Hematopoietic multipotent progenitor cell treated with erythropoietin and hydrocortisone succinate and interleukin-3 and kit ligand, for 4 days (in vitro differentiated cells): ENCODE measurements around the gene C1orf87.
"Not testable (repeated sequence)": the region's sequence is repeated elsewhere in the genome, so short reads cannot be mapped to it uniquely, and the experiment has no call there.

ENCODE experiments used
- DNase-seq: peaks from one replicate; pipeline ENCODE4 v3.0.0-alpha.2; 2015

Gene C1orf87

DNA sequence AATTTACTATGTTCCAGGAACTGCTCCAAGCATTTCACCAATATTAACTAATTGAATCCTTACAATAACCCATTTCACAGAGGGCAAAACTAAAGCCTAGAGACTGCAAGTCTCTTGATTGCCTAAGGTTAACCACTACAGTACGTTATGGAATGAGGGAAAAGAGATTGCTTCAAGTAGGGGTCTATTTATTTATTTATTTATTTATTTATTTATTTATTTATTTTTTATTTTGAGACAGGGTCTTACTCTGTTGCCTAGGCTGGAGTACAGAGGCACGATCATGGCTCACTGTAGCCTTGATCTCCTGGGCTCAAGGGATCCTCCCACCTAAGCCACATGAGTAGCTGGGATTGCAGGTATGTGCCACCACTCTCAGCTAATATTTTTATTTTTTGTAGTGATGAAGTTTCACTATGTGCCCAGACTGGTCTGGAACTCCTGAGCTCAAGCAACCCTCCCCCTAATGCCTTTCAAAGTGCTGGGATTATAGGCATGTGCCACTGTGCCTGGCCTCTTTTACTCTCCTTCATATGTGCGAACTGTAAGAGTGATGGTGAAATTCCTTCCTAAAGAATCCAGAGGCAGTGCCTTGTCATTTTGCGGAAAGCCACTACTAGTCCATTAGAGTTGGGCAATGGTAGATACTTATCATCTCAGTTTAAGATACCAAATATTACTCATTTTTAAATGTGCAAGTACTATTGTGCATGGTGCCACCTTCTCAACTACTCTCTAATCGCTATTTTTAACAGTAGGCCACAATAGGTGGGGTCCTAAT is 81.3 kb downstream of the C1orf87 start:
- no peak for DNase-seq

DNA sequence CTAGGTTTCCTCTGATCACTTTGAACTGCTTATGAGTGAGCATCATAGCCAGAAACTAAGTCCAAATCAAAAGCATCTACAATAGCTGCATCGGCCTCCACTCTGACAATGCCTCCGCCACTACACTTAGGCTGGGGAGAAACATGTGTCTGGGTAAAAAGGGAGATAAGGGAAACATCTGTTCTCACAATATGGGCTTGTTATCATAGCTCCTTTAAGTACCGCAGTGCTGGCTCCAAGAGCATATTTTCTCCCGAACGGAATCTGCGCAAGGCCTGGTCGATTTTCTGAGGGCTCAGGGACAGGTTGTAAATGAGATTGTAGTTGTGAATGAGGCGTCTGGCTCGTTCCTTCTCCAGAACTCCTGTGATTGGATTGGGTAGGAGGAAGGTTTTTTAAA is 83.1 kb downstream of the C1orf87 start:
- peak; percentile 11 for DNase-seq

DNA sequence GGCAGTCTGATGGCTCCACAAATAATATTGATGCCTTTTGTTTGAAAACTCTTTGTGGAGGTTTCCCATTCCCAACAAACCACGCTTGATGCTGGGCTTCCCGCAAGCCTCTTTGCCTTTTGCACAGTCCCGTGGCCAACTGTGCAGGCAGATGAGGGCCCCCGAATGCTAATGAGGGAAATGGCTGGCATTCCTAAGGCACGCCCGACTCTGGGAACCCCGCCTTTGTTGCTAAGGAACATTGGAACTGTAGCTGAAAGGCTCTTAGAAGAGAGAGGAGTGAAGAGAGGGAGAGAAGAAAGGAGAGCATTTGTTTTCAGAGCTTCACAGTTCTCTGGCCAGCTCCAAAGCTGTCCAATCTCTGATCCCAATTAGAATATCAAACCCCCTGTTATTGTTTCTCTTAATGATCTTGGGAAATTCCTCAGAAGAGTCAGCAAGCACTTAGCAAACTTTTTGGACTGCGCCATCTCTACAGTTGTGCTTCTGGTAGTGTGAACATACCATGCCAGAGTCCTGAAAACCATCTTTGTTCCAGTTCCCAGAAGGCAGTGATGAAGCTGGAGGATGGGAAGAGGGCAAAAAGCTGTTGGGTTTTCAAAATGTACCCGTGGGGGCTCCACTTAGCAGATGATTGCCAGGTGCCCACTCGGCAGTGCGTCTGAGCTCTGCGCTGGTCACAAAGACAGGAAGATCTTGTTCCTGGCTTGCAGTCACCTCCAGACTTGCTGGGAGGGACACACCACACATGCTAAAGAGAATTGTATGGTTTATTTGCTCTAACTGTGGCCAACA is 86.9 kb downstream of the C1orf87 start:
- DNase-seq = no peak

DNA sequence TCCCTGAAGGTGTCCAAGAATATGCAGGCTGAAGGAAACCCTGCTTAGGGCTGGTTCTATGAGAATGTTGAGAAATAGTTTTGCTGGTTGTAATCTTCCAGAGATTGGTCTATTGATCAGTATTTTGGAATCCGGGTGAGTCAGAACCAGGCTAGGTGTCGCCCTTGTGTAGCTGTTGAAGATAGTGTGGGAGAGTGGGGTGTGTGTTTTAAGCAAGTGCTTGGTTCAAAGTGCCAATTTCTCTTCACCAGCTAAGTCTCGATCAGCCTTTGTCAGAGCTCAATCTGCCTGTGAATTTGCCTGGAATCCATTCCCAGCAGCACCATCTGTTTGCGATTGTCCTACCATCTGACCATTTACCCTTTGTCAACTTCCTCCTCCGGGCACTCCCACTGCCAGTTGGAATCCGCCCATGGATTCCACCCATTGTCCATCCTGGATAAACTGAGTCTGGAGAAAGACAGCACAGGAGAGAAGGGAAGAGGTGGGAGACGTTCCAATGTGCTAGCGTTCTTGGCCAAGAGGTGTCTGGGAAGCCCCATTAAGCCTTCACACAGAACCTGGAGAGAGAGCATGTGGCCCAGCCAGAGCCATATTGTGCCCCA is 87.6 kb downstream of the C1orf87 start:
- no peak for DNase-seq

DNA sequence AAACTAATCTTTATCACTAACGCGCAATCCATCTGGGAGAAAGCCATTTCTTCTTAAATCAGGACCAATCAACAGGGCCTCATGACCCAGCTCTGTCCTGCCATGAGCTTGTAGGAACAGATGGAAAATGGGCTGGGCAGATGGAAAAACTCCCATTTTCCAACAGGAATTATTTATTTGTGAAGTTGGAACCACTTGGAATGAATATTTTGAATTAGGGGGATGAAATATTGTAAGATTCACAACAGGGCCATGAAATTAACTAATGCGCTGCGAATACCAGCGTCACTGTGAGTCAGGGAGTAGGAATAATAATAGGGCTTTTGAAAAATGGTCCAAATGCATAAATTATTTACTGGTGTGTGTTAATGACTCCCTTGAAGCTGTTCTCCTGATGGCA is 93.9 kb downstream of the C1orf87 start:
- DNase-seq = no peak

DNA sequence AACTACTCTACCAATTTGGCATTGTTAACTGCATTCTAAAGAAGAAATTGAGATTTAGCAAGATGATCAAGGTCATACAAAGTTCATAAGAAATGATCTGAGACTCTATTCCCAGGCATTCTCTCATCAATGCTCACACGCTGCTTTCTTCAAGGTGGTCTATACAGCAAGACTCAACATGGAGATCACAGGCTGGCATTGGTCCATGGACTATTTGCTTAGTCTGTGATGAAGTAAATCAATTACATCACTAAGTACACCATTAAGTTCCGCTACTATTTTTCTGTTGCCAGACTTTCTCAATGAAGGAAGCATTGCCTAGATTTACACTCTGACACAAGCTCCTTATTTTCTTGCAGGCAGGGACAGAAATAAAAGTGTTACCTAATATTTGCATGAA is 95.1 kb downstream of the C1orf87 start:
- no peak for DNase-seq

DNA sequence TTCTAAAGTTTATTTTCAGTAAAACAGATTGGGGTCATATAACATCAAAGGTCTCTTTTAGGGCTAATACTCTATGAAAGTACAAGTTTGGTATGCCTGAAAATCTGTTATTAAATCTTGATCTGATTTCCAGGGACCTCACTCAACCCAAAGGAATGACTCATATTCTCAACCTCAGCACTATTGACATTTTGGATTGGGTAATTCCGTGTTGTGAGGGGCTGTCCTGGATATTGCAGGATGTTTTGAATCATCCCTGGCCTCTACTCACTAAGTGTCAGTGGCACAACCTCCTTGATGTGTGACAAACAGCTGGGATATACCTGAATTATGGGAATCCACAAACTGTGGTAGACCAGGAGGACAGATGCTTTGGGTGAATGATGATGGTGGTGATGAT is 95.5 kb downstream of the C1orf87 start:
- DNase-seq = no peak

DNA sequence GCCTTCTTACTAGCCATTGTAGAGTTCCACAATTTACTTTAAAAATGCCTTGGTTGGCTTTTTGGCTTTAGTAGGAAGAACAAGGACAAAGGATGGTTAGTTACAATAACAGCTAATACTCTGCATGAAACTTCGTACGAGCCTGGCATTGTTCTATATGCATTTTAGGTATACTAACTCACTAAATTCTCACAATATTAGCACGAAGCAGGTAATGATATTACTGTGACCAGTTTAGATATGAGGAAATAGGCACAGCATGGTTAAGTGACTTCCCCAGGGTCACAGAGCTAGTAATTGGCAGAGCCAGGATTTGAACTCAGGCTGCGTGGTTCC is 96.5 kb downstream of the C1orf87 start:
- no peak for DNase-seq

DNA sequence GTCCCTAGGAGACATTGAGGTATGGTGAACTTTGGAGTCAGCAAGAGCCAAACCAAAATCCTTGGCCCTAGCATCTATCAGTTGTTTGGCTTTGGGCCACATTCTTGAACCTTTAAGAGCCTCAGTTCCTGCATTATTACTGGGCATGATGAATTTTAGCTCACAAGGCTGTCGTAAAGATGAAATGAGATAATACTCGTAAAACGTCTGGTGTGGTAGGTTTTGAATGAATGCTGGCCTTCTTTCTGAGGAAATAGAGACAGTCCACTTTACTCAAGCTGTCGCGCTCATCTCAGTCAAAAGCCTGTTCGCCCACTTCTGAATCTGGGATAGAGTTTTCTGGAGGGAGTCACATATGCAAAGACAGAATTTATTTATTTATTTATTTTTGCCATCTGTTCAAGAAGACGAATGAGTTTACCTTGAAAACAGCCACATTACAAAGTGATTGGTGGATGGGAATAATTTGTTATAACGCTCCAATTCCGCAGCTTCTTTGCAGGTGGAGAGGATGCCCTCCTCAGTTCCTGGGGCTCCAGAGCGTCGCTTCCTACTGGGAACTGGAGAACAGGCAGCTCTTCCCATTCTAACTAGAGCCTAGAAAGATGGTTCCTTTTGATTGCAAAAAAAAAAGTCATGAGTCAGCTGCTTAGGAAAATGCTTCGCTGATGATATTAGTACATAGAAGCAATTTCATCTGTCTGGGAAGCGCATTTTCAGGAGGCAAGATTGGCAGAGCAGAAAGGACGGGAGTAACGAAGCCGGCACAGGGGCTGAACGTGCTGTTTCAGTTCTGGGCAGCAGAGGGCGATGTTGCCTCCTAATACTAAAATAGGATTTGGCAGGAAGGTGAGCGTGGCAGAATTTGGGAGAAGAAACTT is 97.1 kb downstream of the C1orf87 start:
- DNase-seq = peak; percentile 72

DNA sequence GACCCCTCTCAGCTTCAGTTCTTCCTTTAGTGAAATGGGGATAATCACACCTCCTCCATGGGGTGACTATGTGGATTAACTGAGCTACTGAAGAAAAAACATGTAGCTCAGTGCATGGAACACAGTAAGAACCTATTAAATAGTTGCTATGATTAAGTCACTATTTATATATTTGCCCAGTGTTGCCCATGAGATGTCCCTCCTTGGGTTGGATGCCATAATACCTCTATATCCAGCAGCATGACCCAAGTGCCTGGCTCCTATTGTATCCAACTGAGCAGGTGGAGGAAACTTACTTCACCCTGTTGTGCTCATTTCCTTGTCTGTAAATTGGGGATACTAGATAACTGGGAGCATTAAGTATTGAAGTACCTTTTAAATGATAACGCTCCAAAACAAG is 99.9 kb downstream of the C1orf87 start:
- no peak for DNase-seq

DNA sequence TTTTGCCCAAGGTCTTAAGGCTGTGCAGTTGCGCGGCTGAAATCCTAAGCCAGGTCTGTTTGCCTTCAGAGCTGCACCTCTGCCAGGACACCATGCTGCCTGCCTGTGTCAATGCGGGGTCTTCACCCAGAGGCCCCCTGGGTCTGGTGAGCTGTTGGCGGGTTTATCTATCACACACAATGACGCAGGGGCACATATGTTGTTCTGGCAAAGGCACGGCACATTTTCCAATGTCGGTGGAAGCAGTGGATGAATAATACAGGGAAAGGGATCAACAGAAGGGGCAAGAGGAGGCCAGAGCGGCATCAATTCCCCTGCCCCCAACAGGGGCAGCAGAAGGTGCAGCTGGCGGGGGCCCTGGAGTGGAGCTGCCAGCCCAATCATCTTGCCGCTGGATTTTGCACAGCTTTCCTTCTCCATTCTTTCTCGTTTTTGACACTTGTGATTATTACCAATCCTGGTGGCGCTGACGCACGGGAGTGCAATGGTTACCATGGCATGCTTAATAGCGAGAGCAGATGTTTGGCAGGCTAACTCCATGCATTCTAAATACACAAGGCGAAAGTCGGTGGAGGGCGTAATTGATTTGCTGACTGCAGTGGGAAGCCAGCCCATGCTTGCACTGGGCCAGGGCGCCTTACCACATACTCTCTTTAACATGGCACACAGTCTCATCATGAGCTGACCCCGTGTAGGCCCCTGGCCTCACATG is 101.2 kb downstream of the C1orf87 start:
- DNase-seq = no peak

DNA sequence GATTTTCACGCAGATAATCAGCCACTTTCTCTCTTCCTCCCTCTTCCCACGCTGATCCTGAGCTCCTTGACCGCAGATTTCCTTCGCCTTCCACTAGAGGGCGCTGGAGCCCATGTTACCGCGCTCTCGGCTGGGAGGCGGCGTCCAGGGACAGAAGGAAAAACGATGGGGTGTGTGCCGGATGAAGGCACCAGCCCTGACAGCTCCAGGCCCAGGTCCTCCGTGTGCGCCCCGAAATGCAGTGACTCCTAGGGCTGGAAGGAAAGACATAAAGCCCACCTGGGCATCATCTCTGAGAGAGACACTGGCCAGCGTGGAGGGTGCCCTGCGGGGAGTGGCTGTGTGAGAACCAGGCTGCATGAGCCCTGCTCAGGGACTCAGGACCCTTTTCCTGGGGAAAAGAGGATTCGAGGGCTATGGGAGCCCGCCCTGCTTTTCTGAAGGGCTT is 102.1 kb downstream of the C1orf87 start:
- DNase-seq = peak; percentile 76

DNA sequence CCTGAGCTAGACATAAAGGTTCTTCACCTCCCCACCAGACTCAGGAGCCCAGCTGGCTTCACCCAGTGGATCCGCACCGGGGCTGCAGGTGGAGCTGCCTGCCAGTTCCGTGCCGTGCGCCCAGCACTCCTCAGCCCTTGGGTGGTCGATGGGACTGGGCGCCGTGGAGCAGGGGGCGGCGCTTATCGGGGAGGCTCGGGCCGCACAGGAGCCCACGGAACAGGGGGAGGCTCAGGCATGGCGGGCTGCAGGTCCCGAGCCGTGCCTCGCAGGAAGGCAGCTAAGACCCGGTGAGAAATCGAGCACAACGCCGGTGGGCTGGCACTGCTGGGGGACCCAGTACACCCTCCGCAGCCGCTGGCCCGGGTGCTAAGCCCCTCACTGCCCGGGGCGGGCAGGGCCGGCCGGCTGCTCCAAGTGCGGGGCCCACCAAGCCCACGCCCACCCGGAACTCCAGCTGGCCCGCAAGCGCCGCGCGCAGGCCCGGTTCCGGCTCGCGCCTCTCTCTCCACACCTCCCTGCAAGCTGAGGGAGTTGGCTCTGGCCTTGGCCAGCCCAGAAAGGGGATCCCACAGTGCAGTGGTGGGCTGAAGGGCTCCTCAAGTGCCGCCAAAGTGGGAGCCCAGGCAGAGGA is 103.9 kb downstream of the C1orf87 start:
- DNase-seq = not testable (repeated sequence)

DNA sequence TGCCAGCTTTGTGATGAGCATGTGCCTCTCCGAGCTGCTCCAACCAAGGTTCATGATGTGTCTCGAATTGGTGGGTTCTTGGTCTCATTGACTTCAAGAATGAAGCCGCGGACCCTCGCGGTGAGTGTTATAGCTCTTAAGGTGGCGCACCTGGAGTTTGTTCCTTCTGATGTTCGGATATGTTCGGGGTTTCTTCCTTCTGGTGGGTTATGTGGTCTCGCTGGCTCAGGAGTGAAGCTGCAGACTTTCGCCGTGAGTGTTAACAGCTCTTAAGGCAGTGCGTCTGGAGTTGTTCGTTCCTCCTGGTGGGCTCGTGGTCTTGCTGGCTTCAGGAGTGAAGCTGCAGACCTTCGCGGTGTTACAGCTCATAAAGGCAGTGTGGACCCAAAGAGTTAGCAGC is 104.8 kb downstream of the C1orf87 start:
- not testable (repeated sequence) for DNase-seq

DNA sequence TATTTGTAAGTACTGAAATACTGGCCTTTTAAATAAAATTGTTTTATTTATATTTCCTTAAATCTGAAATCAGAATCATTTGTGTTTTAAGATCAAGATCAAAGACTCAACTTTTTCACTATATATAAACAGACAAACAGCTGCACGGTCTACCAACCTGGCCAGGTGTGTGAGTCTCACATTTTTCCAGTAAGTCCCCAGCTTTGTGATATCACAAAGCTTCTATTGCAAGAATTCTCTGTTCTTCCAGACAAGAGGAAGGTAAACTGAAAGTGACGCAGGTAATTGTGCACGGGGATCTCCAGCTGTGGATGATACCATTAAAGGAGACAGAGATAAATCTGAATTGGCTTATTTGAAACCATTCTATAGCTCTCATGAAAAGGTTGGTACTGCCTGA is 105.8 kb downstream of the C1orf87 start:
- no peak for DNase-seq

DNA sequence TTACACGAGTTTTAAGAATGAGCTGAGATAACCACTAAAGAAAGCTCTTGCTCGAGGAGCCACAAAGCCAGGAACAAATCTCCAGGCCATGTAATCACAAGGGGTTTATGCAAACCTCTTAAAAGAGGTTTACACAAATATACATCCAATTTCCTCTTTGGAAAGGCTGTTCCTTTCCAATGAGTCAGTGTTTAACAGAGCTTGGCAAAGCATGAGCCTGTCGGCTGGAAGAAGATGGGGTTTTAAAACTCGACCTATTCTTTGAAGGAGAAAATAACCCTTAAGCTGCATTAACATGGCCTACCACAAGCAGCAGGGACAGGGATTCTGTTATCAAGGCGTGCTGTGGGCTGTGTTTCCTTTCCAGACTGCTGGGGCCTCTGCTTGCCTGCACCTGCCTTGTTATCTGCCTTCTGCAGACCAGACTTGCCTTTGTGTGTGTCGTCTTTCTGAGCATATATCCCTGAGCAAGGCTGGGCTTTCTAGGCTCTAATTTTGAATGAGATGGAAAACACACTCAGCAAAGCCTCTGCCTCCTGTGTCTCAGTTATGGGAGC is 106.4 kb downstream of the C1orf87 start:
- DNase-seq = peak; percentile 90

DNA sequence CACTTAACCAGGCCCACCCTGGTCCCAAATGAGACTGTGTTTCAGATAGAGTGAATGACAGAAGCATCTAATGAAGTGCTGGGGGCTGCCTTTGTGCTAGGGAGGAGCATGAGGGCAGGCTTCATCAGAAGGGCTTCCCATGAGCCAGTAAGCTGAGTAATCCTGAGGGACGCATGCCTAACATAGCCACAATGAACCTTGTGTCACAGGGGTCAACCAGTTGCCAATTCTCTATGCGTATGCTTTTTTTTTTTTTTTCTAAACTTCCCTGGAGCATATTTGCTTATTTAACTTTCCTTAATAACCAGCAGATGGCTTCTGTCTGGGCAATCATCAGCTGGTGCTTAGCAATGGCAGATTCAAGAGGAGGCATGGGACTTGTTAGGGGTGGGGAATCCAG is 121.5 kb downstream of the C1orf87 start:
- DNase-seq = no peak

DNA sequence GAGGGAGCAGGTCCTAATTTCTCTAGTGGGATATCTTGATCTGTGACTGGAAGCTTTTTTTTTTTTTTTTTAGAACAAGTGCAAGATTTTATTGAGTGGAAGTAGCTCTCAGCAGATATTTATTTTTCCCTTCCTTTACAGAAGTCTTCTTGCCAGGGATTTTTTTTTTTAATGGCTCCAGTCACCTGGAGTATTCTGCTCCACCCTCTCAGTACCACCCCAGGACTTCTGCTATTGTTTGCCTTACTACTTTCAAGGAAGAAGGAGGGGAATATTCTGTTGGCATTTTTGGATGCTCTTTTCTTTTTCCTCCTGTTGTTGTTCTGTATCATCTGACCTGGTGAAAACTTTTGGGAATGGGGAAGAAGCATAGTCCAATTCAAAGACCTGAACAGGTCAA is 123.9 kb downstream of the C1orf87 start:
- no peak for DNase-seq

DNA sequence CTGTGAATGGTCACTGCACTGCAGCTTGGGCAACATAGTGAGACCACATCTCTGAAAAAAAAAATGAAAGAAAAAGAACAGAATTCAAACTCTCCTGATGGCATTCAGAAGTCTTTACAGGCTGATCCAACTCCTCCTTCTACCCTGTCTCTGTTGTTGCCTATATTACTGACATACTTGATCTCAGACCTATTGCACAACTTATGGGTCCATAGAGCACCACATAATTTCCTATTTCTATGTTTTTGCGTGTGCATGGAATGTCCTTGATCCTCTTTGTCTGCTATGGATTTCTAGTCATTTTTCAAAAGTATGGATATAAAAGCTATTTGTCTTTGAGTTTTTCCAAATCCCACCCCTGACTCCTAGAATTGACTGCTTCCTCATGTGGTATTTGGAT is 124.6 kb downstream of the C1orf87 start:
- DNase-seq = no peak

DNA sequence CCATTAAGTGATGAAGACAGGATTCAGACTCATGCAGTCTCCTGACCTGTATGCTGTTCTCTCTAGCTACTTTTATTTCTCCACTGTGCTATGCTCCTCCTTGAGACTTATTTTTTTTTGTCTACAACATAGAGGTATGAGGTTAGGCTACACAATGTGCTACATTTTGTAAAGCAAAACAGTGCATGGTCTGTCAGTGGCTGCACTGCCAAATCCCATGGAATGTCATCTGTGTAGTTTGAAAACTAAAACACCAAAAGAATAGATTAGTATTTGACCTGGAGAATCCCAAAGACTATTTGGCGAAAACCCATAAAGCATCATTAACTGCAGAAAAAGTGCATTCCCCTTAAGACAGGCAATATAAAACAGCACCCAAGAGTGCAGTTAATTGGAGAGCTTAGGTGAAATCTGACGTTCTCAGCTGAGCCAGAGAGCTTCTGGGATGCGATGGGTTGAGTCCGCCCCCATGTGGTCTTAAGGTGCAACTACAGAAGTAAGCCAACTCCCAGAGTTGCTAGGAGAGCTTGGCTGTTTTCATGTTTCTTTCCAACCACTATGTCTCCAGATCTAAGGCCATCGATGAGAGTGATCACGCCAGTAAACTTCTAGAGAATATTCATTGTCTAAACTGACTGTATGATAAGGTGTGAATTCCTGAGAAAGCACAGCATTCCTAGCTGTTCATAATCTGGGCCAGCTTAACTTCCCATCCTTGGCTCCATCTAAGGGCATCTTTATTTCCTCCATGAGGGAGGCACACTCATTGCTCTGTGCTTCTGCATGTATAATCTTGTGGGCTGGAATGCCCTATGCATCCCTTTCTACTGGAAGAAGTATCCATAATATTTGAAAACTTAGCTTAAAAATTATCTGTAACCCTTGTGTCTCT is 126.3 kb downstream of the C1orf87 start:
- peak; percentile 85 for DNase-seq
